HK-2 (cell line): Measurements from ENCODE around the gene CACNA1C.
A peak's percentile ranks its signal among the peaks of the same experiment; 100 is the strongest.

Experiments used
- DNase-seq: peaks from one replicate; pipeline ENCODE4 v3.0.0-alpha.2; 2018; ENCODE audit not compliant: unreplicated experiment

CACNA1C gene

DNA sequence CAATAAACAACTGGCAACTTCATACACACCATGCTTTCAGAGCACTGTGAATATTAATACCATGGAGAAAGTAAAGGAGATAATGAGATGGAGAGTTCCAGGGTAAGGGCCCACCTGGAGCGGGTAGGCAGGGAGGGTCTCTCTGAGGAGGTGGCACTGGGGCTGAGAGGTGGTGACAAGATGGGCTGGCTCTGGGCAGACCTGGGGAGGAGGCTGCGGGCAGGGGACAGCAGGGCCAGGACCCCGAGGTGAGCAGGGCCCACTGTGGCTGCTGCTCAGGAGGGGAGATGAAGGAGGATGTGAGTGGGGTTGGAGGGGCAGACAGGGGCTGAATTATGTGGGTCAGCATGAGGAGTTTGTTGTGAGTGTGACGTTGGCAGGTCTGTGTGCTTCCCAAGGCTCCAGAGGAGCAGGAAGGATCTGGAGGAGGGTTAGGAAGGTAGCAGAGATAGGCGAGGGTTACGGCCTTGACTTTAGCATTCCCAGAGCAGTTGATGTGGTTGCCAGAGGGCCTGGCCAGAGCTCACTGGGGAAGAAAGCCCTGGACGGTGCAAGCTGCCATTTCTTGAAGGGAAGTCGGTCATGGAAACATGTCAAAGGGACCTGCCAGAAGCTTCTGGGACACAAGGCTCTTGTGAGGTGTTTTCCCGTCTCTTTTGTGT lies 88.2 kb downstream of the CACNA1C start:
- DNase-seq = no peak

DNA sequence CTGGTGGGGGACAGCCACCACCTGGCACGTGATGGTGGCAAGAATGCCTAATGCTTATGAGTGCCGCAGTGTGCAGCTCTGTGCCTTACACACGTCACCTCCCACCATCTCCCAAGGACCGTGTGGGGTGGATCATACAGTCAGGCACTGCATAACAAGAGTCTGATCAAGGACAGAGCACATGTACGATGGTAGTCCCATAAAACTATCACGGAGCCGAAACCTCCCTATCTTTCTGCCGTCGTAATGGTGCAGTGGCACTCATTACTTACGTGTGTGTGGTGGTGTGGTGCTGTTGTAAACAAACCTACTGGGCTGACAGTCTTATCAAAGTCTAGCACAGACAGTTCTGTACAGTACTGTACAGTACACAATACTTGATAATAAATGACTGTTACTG lies 89.3 kb downstream of the CACNA1C start:
- no peak for DNase-seq

DNA sequence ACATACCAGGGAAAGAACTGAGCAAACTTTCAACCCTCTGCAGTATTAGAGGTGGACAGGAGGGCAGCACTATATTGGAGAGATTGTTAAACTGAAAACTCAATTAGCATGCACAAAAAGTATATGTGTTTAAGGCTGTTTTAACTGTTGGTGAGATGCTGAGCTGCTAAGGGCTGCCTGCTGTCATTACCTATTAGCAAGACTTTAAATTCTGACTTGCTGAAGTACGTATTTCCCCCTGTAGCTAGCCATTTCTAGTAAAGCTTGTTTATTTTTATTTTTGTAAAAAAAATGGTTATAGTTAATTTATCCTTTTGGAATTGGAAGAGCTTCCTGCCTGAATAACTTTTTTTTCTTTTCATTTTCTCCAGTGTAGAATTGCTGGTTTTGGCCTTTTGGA lies 92.2 kb downstream of the CACNA1C start:
- DNase-seq = no peak

DNA sequence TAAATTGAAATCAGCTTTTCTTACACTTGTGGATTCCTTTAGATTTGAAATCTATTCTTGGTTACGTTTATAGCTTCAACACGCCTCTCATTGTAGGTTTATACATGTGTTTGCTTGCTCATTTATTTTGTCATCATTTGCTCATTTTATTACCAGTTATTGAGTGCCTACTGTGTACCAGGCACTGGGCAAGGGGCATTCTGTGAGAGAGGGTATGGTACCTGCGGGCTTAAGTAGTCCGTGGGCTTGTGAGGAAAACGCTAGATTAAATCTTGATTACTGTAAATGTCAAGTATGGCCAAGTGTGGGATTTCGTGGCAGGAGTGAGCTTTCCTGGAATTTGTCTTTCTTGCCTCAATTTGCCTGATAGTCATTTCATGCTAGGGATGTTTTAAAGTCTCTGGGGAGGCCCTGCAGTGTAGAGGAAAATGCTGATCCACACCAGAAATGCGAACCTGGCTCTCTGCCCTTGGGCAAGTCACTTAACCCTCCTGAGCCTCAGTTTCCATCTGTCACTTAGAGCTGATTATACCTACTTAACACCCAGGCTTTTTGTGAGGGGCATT lies 92.7 kb downstream of the CACNA1C start:
- DNase-seq = no peak

DNA sequence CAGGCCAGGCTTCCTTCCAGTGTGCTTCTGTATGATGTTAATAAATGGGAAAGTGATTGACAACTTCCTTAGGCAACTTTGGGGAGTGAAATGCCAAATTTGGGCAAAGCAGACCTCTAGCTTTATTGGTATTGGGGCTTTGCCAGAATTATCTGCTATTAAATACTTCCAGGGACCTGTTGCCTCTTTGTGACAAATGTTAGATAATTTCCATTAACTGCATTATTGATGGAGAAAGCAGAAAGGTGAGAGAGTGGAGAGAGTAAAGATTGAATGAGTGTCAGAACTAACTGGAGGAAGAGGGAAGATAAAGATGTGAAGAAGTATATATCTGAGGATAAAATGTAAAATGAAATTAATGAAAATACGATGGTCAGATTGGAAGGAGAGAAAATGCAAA lies 94.5 kb downstream of the CACNA1C start:
- DNase-seq = no peak

DNA sequence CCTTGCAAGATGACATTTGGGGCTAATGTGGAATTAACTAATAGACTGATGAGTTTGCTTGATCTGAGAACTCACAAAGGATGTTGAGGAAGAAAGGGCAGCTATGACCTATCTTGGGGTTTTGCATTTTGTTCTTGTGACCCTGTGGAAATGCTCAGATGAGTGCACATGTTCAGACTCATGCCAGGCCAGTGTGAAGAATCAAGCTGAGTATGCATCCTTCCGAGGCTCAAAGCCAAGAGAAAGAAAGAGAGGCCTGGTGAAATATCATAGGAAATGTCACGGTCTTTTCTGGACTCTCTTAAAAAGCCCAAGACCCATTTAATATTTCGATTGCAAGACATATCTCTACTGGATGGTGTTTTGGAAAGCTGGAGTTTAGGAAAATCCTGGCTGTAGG lies 96.3 kb downstream of the CACNA1C start:
- no peak for DNase-seq

DNA sequence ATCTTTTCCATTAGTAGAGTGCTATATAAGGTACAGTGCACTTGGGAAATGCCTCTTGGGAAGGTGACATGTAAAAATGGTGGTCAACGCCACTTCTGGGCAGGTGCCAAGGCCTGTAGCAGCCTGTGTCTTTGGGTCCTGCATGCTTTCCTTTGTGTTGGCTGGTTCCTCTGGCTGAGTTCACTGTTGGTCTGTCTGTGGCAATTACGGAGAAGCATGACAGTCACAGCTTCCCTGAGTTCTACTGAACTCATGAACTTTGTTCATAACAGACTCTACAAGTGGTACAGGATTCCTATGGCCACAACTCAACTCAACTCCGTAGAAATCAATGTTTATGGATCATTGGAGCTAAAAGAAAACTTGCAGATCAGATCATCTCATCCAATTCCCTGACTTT lies 98.0 kb downstream of the CACNA1C start:
- no peak for DNase-seq

DNA sequence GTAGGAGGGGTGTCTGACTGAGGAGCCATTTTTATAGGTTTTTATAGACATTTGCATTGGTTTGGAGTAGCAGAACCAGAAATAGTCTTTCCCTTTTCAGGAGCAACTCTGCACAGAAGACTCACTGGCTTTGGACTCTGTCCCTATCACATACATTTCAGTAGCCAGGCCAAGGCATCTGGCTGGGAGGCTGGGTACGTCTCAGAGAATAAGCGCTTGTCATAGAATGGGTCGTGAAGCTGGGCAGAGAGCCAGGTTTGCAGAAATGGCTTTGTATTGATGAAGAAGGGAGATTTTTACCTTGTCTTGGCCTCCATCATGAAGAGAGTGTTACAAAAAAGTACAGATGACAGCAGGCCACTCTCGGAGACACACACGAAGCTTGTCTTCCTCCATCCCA lies 98.6 kb downstream of the CACNA1C start:
- DNase-seq = no peak

DNA sequence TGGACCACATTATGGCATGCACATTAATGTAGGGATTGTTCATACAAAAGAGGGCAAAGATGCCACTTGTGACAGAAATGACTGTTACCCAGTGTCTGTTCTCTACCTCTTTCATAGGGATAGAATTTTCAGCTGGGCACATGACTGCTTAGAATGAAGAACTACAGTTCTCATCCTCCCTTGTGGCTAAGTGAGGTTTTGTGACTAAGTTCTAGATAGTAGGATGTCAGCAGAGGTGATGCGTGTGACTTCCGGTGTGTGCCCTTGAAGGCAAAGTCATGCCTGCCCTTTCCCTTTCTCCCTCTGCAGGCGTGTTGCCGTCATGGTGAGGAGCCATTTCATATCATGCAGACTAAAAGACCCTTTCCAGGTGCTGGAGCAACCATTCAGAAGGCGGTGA lies 99.3 kb downstream of the CACNA1C start:
- DNase-seq = no peak

DNA sequence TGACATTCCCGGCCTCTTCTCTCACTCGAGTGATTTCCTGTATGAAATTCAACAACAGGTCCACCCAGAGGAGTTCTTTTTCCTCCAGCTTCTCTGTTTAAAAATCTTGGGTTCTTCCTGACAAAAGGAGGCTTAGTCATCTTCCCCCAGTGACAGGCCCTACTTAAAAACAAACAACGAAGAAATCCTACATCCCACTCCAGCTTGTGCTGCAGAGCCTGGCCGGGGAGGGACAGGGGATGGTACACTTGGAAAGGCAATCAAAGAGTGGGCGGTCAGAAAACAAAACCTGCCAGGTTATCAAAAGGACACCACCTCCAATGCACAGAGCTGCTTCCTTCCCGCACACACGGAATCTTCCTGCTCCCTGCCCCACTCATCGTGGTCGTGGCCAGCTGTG lies 101.3 kb downstream of the CACNA1C start:
- DNase-seq = no peak

DNA sequence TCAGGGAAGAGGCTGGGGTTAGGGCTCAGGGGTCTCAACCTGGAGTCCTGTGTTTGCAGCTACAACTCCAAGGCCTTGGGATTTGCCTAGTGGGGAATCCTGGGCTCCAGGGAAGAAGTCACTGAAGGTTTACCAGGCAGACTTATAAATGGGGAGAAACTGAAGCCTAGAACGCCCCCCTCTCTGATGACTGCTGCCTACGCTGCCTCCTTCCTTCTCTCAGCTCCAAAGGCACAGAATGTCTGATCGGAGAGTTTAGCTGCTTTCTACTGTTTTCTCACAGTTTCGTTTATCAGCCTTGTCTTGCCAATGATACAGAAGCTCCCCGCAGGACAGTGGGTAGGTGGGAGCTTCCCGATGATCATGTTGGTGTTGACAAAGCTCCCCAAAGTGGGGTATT lies 101.7 kb downstream of the CACNA1C start:
- DNase-seq = no peak

DNA sequence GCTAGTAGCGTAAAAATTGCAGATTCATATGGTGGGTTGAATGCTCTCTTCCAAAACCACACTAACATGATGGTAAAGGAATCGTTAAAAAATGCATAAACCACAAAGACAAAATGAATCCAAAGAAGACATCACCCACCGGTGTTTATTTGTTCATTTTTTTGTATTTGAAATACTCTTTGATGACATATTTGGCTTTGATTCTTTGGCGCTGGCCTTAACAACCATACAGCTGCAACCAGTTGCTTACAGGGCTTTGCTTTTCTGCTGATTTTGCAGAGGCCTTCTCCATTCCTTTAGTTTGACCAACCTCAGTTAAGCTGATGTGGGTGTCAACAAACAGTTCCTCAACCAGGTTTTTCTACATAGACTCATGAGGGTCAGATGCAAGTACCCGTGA lies 103.5 kb downstream of the CACNA1C start:
- DNase-seq = no peak

DNA sequence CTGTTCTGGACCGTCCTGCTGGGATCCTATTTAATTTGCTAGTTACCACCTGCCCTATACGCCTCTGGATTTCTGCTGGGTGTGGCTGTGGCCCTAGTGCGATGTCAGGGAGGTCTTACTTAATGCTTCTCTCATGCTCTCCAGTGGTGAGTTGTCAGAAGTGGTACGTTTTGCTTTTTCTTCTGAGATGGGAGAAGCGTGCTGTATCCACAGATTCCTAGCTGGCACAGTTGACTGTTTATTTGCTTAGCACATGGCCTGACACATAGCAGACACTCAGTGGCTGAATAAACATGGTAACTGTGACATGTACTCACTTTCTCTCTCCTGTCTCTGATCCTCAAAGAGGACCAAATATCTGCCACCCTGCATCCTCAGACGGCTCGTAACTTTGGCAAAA lies 107.3 kb downstream of the CACNA1C start:
- DNase-seq = no peak

DNA sequence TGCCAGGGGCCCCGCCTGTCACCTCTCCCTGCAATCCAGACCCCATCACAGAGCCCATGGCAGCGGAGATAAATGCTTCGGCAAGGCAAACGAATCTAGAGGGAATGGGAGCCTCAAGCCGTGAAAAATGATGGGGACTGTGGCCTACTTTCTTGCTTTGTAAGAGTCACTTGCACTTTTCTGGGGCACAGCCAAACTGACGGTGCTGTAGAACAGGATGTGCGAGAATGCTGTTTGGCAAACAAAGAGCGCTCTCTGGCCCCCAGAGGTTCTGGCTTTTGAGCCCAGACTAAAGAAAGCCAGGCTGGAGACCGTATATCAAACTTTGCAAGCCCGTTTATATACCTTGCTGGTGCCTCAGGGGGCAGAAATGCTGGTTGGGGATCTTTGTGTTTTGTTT lies 108.7 kb downstream of the CACNA1C start:
- no peak for DNase-seq

DNA sequence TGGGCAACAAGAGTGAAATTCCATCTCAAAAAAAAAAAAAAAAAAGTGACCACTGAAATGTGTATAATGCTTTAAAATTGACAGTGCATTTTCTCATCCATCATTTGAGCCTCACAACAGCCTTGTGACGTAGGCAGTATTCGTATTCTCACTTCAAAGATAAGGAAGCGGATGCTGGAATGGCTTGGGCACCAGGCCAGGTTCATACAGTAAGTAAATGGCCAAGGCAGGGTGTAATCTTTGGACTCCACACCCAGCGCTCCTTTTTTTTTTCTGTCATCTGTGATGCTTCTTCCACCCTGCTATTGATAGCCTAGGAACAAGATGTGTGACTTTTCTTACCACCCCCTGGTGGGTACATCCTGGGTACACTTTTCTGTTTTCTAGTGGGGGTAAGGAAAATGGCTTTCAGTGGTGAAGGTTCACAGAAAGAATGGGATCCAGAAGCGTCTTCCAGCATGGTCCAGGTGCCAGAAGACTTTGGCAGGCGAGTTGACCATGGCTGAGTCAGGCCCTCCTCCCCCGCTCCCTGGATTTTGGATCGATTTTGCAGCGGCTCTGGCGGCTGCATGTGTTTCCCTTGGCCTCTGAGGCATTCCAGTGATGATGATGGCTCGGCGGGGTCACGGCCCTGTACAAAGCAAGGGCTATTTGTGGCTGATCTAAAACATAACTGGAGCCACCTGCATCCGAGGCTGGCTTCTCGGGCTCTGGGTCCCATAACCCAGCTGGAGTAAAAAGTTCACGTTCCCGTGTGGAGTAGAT lies 110.6 kb downstream of the CACNA1C start:
- no peak for DNase-seq

DNA sequence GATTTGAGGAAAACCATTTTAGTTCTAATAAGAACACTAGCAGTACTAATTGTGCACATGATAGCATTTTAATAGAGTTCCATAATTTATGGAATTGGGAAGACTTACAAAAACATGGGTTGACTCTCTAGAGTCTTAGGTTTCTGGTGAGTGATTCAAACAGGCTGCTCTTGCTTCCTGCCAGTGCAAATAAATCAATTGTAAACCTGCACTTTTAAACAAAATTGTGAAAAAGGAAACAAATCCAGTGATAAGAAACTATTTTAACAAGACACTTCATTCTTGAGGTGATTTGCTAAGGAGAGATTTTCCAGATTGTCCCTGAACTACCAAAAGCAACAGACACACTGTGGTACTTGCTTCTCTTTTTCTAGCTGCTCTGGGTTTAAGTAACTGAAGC lies 112.2 kb downstream of the CACNA1C start:
- no peak for DNase-seq

DNA sequence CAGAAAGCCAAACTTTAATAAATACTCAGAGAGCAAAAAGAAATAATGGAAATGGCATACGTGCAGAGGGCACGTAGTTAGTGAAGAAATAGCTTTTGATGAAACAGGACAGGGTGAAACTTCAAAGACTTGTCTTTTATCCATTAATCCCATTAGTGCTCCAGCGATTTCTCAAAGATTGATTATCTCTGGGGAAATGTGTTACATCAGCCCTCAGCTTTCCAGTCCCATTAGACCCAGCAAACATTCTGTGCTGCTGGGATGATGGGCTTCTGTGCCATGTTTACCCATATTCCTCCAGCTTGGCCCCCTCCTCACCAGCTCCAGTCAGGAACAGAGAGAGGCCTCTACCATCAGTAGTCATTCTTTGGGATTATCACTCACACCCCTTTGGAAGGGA lies 113.1 kb downstream of the CACNA1C start:
- no peak for DNase-seq

DNA sequence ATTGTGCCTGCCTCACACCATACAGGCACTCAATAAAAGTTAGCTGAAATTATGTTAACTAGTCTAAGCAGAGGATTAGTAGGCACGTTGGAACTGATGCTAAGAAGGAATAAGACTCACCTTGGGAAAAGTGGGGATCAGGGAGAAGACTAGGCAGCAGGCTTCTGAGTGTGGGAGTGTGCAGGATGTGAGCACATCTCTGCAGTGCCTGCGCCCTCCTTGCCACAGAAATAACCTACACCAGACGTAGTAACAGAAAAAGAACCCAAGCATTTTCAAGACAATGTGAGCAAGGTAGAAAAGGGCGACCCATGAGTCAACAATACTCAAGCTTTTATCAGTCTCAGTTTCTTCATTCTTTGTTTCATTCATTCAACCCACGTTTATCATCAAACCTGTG lies 113.9 kb downstream of the CACNA1C start:
- DNase-seq = no peak

DNA sequence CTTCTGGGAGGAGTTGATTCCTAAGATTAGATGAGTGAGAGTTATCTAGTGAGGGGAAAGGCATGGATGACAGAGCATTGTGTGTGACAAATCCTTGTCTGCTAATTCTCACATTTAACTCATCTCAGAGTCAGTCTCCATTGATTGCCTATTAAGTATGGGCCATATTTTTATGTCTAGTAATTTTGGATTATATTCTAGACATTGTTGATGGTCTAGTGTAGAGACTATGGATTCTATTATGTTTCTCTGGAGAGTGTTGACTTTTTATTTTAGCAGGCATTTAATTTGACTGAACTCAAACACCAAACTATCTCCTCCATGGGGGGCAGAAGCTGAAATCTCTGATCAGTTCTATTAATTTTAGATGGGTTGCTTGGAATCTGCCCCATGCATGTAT lies 114.4 kb downstream of the CACNA1C start:
- no peak for DNase-seq

DNA sequence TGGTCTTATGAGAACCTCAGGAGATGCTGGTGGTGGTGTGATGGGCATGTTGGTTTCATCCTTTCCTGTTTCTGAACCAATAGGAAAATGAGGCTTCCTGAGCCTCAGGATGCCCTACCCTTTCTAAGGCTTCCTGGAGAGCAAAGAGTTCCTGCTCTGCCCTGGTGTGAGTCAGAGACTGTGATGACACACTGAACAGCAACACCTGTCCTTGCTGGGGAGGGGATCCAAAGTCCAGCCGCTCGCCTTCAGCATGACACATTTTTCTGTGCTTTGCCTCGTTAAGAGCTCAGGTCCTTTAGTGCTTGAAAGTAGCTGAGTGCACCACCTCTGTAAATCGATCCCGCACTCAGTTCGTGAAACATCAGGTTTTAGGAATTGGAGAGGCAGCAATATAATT lies 116.0 kb downstream of the CACNA1C start:
- peak; percentile 0 for DNase-seq

DNA sequence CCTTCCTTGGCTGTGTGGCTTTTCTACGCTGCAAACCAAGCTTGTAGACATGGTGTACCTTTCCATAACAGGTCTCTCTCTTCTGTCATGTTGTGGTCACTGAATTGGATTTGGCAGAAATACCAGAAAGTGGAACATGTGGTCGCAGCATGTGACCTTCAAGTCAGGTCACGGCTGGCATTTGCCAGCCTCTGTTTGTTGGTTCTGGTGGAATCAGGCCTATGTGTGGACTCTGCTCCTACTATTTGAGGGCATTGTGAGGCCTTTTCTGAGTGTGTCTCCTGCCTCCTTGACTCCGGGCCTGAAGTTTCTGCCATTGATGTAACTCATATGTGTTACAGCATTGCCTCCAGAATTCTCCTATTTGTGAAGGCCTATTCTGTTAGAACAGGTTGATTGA lies 116.7 kb downstream of the CACNA1C start:
- DNase-seq = no peak

DNA sequence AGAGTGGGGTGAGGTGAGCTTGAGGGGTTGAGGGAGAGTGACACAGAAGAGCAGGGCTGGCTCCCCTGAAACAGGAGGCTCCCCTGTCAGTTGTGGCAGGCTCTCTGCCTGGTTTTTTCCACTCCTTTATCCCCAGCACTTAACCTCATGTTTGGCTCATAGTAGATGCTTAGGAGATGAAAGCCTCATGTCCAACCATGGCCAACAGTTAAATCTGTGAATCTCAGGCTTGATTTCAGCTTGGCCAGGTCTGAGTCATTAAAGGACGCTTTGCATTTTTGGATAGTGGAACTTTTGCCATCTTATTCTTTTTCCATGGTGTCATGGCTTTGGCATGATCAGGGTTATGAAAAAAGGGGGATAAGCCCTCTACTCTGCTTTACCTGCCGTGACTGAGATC lies 117.2 kb downstream of the CACNA1C start:
- no peak for DNase-seq

DNA sequence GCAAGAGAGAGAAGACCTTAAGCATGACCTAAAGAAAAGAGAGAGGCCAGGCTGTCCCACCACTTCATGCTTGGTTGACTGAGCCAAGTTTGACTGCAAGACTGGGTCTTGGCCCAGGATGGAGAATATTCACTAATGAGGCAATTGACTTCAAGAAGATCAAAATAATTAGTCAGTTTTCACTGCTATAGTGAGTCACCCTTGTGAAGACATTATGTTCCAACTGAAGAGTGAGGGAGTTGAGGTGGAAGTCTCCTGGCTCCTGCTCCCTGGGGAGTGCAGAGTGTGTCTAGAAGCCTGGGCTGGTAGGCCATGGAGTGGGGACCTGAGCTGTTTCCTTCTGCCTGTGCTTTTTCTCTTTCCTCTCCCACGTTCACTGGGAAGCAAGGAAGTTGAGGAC lies 117.6 kb downstream of the CACNA1C start:
- DNase-seq = no peak
